ENCODE measurements around the gene MOCS3. TPM values are rescaled to one million over a fixed set of nuclear protein-coding genes. Genes with fewer than 3 reads are reported as not detected.

The MOCS3 gene
- total RNA-seq, 1 donor from 2014 or later: 3.6 TPM

GRCh38 chr20:50932016-50932485 is 26.6 kb upstream of the MOCS3 start:
- DNase-seq (ENCODE audit: low spot score): no peak

- no peak for DNase-seq (ENCODE audit: low spot score)
Observed at GRCh38 chr20:50932691-50933280, 25.8 kb upstream of the MOCS3 start.

- no peak for DNase-seq (ENCODE audit: low spot score)
Observed at GRCh38 chr20:50933589-50933988, 25.0 kb upstream of the MOCS3 start.

GRCh38 chr20:50943069-50943468 is 15.5 kb upstream of the MOCS3 start:
- DNase-seq (ENCODE audit: low spot score): no peak

GRCh38 chr20:50948132-50948785 is 10.4 kb upstream of the MOCS3 start:
- DNase-seq (ENCODE audit: low spot score): no peak

- no peak for DNase-seq (ENCODE audit: low spot score)
Observed at GRCh38 chr20:50953196-50953595, 5.4 kb upstream of the MOCS3 start.

GRCh38 chr20:50953821-50954220 is 4.8 kb upstream of the MOCS3 start:
- no peak for DNase-seq (ENCODE audit: low spot score)

- no peak for DNase-seq (ENCODE audit: low spot score)
Observed at GRCh38 chr20:50957276-50957675, 1.3 kb upstream of the MOCS3 start.

- peak; percentile 92 for DNase-seq (ENCODE audit: low spot score)
Observed at GRCh38 chr20:50957798-50958614, 612 bp upstream of the MOCS3 start, which contains the start of gene DPM1. DPM1 (minus strand) TSS chr20:50958532; CDS start chr20:50958523, 9 bp downstream.

GRCh38 chr20:50959543-50960126 is 1.0 kb downstream of the MOCS3 start:
- peak; percentile 83 for DNase-seq (ENCODE audit: low spot score)

- DNase-seq (ENCODE audit: low spot score): peak; percentile 30
Observed at GRCh38 chr20:50967586-50967985, 9.0 kb downstream of the MOCS3 start.

- no peak for DNase-seq (ENCODE audit: low spot score)
Observed at GRCh38 chr20:50968289-50968688, 9.7 kb downstream of the MOCS3 start.

GRCh38 chr20:50969435-50969834 is 10.8 kb downstream of the MOCS3 start:
- no peak for DNase-seq (ENCODE audit: low spot score)

GRCh38 chr20:50969912-50970311 is 11.3 kb downstream of the MOCS3 start:
- peak; percentile 57 for DNase-seq (ENCODE audit: low spot score)

- peak; percentile 77 for DNase-seq (ENCODE audit: low spot score)
Observed at GRCh38 chr20:50975701-50976330, 17.2 kb downstream of the MOCS3 start.

- DNase-seq (ENCODE audit: low spot score): peak; percentile 55
Observed at GRCh38 chr20:50977066-50978021, 18.7 kb downstream of the MOCS3 start.

- peak; percentile 18 for DNase-seq (ENCODE audit: low spot score)
Observed at GRCh38 chr20:50978533-50978932, 19.9 kb downstream of the MOCS3 start.

GRCh38 chr20:50980071-50980681 is 21.6 kb downstream of the MOCS3 start:
- no peak for DNase-seq (ENCODE audit: low spot score)
